ENCODE data around the gene GON4L.
"Not testable (repeated sequence)": the region's sequence is repeated elsewhere in the genome, so short reads cannot be mapped to it uniquely, and the experiment has no call there.

The GON4L gene

GRCh38 chr1:155816351-155816750, 40.7 kb downstream of the GON4L start:
- no peaks in the 10 kb centered on the region for H3K4me1 ChIP-seq
- no peak overlapping the region for H3K4me2 ChIP-seq (ENCODE audit: low read length)
- no peaks in the 10 kb centered on the region for H3K27me3 ChIP-seq (ENCODE audit: control insufficient read depth, insufficient read depth, low read length)
- no peaks in the 10 kb centered on the region for H3K9me3 ChIP-seq (ENCODE audit: control insufficient read depth, low read length)
- no peak overlapping the region for H3K9ac ChIP-seq
- H3K27ac ChIP-seq = no peak overlapping the region
- no peak overlapping the region for H3K4me3 ChIP-seq (ENCODE audit: low read depth, low read length)
- TF ChIP-seq CTCF (IDR thresholded peaks at IDR 0.05) = no peak
- H2AFZ ChIP-seq = no peak overlapping the region
- no peaks in the 10 kb centered on the region for H3K79me2 ChIP-seq
- H3K36me3 ChIP-seq (ENCODE audit: control insufficient read depth, insufficient read depth, low read length) = no peaks in the 10 kb centered on the region

GRCh38 chr1:155813672-155814071, 43.3 kb downstream of the GON4L start:
- Histone ChIP-seq H3K36me3 (ENCODE audit: control insufficient read depth, insufficient read depth, low read length) (no peaks in the 10 kb centered on the region), H3K4me1 (no peaks in the 10 kb centered on the region), H3K27me3 (ENCODE audit: control insufficient read depth, insufficient read depth, low read length) (no peaks in the 10 kb centered on the region), H3K9ac (no peak overlapping the region), H3K79me2 (no peaks in the 10 kb centered on the region), H3K9me3 (ENCODE audit: control insufficient read depth, low read length) (no peaks in the 10 kb centered on the region), H2AFZ (no peak overlapping the region), H3K27ac (no peak overlapping the region), H3K4me2 (ENCODE audit: low read length) (no peak overlapping the region), H3K4me3 (ENCODE audit: low read depth, low read length) (no peak overlapping the region)
- TF ChIP-seq CTCF (IDR thresholded peaks at IDR 0.05) = no peak

GRCh38 chr1:155812878-155813277, 44.1 kb downstream of the GON4L start:
- H3K4me1 ChIP-seq = no peaks in the 10 kb centered on the region
- no peak overlapping the region for H3K4me2 ChIP-seq (ENCODE audit: low read length)
- H2AFZ ChIP-seq = no peak overlapping the region
- no peak overlapping the region for H3K9ac ChIP-seq
- H3K27ac ChIP-seq = no peak overlapping the region
- H3K9me3 ChIP-seq (ENCODE audit: control insufficient read depth, low read length) = no peaks in the 10 kb centered on the region
- H3K79me2 ChIP-seq = no peaks in the 10 kb centered on the region
- no peak for TF ChIP-seq CTCF (IDR thresholded peaks at IDR 0.05)
- H3K27me3 ChIP-seq (ENCODE audit: control insufficient read depth, insufficient read depth, low read length) = no peaks in the 10 kb centered on the region
- no peaks in the 10 kb centered on the region for H3K36me3 ChIP-seq (ENCODE audit: control insufficient read depth, insufficient read depth, low read length)
- no peak overlapping the region for H3K4me3 ChIP-seq (ENCODE audit: low read depth, low read length)

GRCh38 chr1:155809088-155809487, 47.9 kb downstream of the GON4L start:
- TF ChIP-seq CTCF (IDR thresholded peaks at IDR 0.05) = no peak
- no peak overlapping the region for H3K9ac ChIP-seq
- H2AFZ ChIP-seq = no peak overlapping the region
- no peak overlapping the region for H3K4me3 ChIP-seq (ENCODE audit: low read depth, low read length)
- no peaks in the 10 kb centered on the region for H3K4me1 ChIP-seq
- no peak overlapping the region for H3K27ac ChIP-seq
- no peaks in the 10 kb centered on the region for H3K27me3 ChIP-seq (ENCODE audit: control insufficient read depth, insufficient read depth, low read length)
- H3K4me2 ChIP-seq (ENCODE audit: low read length) = no peak overlapping the region
- H3K36me3 ChIP-seq (ENCODE audit: control insufficient read depth, insufficient read depth, low read length) = no peaks in the 10 kb centered on the region
- H3K79me2 ChIP-seq = no peaks in the 10 kb centered on the region
- no peaks in the 10 kb centered on the region for H3K9me3 ChIP-seq (ENCODE audit: control insufficient read depth, low read length)

GRCh38 chr1:155801149-155801548, 55.9 kb downstream of the GON4L start:
- Histone ChIP-seq H3K4me1 (no peaks in the 10 kb centered on the region), H3K4me3 (ENCODE audit: low read depth, low read length) (no peak overlapping the region), H3K36me3 (ENCODE audit: control insufficient read depth, insufficient read depth, low read length) (no peaks in the 10 kb centered on the region), H3K9ac (no peak overlapping the region), H3K79me2 (no peaks in the 10 kb centered on the region), H3K4me2 (ENCODE audit: low read length) (no peak overlapping the region), H2AFZ (no peak overlapping the region), H3K27ac (no peak overlapping the region), H3K9me3 (ENCODE audit: control insufficient read depth, low read length) (no peaks in the 10 kb centered on the region), H3K27me3 (ENCODE audit: control insufficient read depth, insufficient read depth, low read length) (no peaks in the 10 kb centered on the region)
- no peak for TF ChIP-seq CTCF (IDR thresholded peaks at IDR 0.05)

- not testable (repeated sequence) for H3K9ac ChIP-seq; H2AFZ ChIP-seq; H3K4me3 ChIP-seq (ENCODE audit: low read depth, low read length); H3K4me1 ChIP-seq; H3K9me3 ChIP-seq (ENCODE audit: control insufficient read depth, low read length); H3K79me2 ChIP-seq; H3K4me2 ChIP-seq (ENCODE audit: low read length); H3K27me3 ChIP-seq (ENCODE audit: control insufficient read depth, insufficient read depth, low read length); H3K27ac ChIP-seq; H3K36me3 ChIP-seq (ENCODE audit: control insufficient read depth, insufficient read depth, low read length)
Measured at GRCh38 chr1:155795618-155796017, 61.4 kb downstream of the GON4L start.
